K562 (cell line): ENCODE measurements around the gene KCNA2. TPM values are rescaled to one million over a fixed set of nuclear protein-coding genes. Genes with fewer than 3 reads are reported as not detected.

ENCODE experiments used
- BCOR ChIP-seq: fragments of 450-650 bp; IDR thresholded peaks from 2 replicates; pipeline ENCODE4 v1.6.1; 2016
- ESRRB ChIP-seq: fragments of 250-450 bp; sonication (Bioruptor Pico); IDR thresholded peaks from 2 replicates; pipeline ENCODE4 v1.5.0; 2020; ENCODE audit warnings: mild to moderate bottlenecking, moderate library complexity, borderline replicate concordance
- GATAD2A ChIP-seq: fragments of 450-650 bp; IDR thresholded peaks from 2 replicates; pipeline ENCODE4 v1.6.1; 2017
- HIVEP1 ChIP-seq: fragments of 250-450 bp; sonication (Bioruptor Pico); IDR thresholded peaks from 2 replicates; pipeline ENCODE4 v1.4.0; 2020; ENCODE audit warnings: mild to moderate bottlenecking
- HNRNPLL ChIP-seq: fragments of 200-400 bp; formaldehyde crosslinking; IDR thresholded peaks from 2 replicates; pipeline ENCODE4 v1.6.1; 2017; ENCODE audit warnings: low read length, low read depth, mild to moderate bottlenecking; ENCODE audit not compliant: poor library complexity, severe bottlenecking
- ZNF644 ChIP-seq: fragments of 200-800 bp; sonication (Bioruptor generic); IDR thresholded peaks from 2 replicates; pipeline ENCODE4 v1.6.1; 2016; ENCODE audit warnings: low read depth, missing genetic modification characterization, missing compliant biosample characterization
- ZSCAN29 ChIP-seq: fragments of 450-650 bp; IDR thresholded peaks from 2 replicates; pipeline ENCODE4 v1.6.1; 2017
- polyA plus RNA-seq, 8 experiments: library from polyadenylated mRNA; depleted of rRNA in 4 of 8; stranded (reverse) in 5 of 8; unstranded in 3 of 8; fragments of >200 nt; fragmentation: Nextera tagmentation in 2 of 8; fragmentation: Illumina TruSeq in 1 of 8; extraction: Ambion mirVana in 2 of 8; extraction: Trizol in 1 of 8; gene quantifications; 2 replicates each; pipeline versions ENCODE4 v1.2.1 to v1.2.3, GENCODE V29; 2011 to 2014; ENCODE audit warnings: inconsistent platforms in 1 of 8, missing spikeins in 1 of 8
- total RNA-seq, 7 experiments: library from RNA; depleted of rRNA in 6 of 7; stranded (reverse); fragments of >200 nt in 6 of 7; fragmentation: Illumina TruSeq in 2 of 7; extraction: Trizol in 2 of 7; gene quantifications; 2 replicates each; pipeline versions ENCODE4 v1.2.1 to v1.2.3, GENCODE V29; 2011 to 2021; ENCODE audit warnings: low replicate concordance in 1 of 7
- TF ChIP-seq, protein P1 (sequence below), 2 experiments: fragments of 200-800 bp in 1 of 2; sonication (Bioruptor generic) in 1 of 2; sonication (generic) in 1 of 2; formaldehyde crosslinking in 1 of 2; IDR thresholded peaks in 1 of 2; conservative IDR thresholded peaks in 1 of 2; 2 replicates each; pipeline versions ENCODE4 v1.5.0 to v1.6.1; 2016 to 2020; ENCODE audit warnings: missing compliant biosample characterization in 1 of 2, missing genetic modification characterization in 1 of 2, missing genetic modification reagents in 1 of 2
- TF ChIP-seq, protein P2 (sequence below): fragments of 250-450 bp; sonication (Bioruptor Pico); IDR thresholded peaks from 2 replicates; pipeline ENCODE4 v1.8.0; 2021; ENCODE audit warnings: moderate library complexity, mild to moderate bottlenecking, inconsistent platforms
- TF ChIP-seq, protein P3 (sequence below): fragments of 450-650 bp; IDR thresholded peaks from 2 replicates; pipeline ENCODE4 v1.7.1; 2018; ENCODE audit warnings: mild to moderate bottlenecking, low read depth; ENCODE audit not compliant: partially characterized antibody
- TF ChIP-seq, protein P4 (sequence below): sonication (generic); formaldehyde crosslinking; IDR thresholded peaks from 2 replicates; pipeline ENCODE4 v1.8.0; 2023; ENCODE audit warnings: missing genetic modification reagents, mild to moderate bottlenecking, borderline replicate concordance
- TF ChIP-seq, protein P5 (sequence below): fragments of 250-450 bp; sonication (Bioruptor Pico); IDR thresholded peaks from 2 replicates; pipeline ENCODE4 v1.8.0; 2021; ENCODE audit warnings: mild to moderate bottlenecking, moderate library complexity
- TF ChIP-seq, protein P6 (sequence below): fragments of 450-650 bp; IDR thresholded peaks from 2 replicates; pipeline ENCODE4 v1.6.1; 2017; ENCODE audit warnings: antibody characterized with exemption

KCNA2 gene
- total and polyA plus RNA-seq, 9 of the 15 experiments (the other 6 are each of a cell fraction or from before 2014, with no cell fraction given), result not detected

DNA sequence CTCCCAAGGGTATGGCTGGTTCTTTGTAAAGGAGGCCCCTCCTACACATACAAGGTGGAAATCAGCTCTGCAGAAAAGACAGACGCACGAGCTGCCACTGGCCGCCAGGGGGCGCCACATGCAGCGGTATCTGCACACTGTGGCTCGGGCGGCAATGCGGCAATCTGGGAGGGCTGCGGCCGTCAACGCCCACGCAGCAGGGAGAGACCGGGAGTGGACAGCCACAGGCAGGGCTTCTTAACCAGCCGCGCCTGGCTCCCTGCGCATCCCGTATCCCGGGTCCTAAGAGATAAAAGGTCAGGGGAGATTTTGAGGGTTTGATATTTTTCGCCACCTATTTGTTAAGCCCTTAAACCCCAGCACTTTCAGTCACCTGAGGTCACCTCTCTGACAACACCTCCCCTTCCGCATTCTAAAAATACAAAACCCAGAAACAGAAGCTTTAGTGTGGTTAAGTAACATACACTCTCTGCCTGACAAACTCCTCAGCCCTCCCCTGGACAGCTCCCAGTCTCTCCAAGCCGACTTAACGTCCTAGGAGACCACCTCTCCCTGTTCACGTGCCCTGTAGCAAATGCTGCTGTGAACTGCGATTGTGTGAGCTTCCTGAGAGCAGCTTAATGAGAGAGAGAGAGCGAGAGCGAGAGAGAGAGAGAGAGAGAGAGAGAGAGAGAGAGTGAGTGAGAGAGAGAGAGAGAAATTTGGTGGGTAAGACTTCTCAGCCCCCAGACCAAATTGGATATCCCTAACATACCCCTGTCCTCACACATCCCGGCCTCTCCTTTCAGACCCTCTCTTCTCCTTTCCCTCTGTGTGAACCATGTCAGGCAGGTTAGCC is 13.5 kb upstream of the KCNA2 start (continued):
- TF ChIP-seq, protein P1, sequence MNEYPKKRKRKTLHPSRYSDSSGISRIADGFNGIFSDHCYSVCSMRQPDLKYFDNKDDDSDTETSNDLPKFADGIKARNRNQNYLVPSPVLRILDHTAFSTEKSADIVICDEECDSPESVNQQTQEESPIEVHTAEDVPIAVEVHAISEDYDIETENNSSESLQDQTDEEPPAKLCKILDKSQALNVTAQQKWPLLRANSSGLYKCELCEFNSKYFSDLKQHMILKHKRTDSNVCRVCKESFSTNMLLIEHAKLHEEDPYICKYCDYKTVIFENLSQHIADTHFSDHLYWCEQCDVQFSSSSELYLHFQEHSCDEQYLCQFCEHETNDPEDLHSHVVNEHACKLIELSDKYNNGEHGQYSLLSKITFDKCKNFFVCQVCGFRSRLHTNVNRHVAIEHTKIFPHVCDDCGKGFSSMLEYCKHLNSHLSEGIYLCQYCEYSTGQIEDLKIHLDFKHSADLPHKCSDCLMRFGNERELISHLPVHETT (CRISPR knock-in tag; conservative IDR thresholded peaks at IDR 0.05 in 1 of 2, IDR thresholded peaks at IDR 0.05 in 1 of 2), result no peak
- TF ChIP-seq ESRRB (CRISPR knock-in tag) (no peak), ZSCAN29 (no peak), HIVEP1 (CRISPR knock-in tag) (no peak), BCOR (no peak), ZNF644 (tag) (no peak), GATAD2A (no peak), HNRNPLL (no peak)
- TF ChIP-seq, protein P2, sequence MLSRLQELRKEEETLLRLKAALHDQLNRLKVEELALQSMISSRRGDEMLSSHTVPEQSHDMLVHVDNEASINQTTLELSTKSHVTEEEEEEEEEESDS (CRISPR knock-in tag), result no peak
- TF ChIP-seq, protein P3, sequence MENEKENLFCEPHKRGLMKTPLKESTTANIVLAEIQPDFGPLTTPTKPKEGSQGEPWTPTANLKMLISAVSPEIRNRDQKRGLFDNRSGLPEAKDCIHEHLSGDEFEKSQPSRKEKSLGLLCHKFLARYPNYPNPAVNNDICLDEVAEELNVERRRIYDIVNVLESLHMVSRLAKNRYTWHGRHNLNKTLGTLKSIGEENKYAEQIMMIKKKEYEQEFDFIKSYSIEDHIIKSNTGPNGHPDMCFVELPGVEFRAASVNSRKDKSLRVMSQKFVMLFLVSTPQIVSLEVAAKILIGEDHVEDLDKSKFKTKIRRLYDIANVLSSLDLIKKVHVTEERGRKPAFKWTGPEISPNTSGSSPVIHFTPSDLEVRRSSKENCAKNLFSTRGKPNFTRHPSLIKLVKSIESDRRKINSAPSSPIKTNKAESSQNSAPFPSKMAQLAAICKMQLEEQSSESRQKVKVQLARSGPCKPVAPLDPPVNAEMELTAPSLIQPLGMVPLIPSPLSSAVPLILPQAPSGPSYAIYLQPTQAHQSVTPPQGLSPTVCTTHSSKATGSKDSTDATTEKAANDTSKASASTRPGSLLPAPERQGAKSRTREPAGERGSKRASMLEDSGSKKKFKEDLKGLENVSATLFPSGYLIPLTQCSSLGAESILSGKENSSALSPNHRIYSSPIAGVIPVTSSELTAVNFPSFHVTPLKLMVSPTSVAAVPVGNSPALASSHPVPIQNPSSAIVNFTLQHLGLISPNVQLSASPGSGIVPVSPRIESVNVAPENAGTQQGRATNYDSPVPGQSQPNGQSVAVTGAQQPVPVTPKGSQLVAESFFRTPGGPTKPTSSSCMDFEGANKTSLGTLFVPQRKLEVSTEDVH, result no peak
- TF ChIP-seq, protein P4, sequence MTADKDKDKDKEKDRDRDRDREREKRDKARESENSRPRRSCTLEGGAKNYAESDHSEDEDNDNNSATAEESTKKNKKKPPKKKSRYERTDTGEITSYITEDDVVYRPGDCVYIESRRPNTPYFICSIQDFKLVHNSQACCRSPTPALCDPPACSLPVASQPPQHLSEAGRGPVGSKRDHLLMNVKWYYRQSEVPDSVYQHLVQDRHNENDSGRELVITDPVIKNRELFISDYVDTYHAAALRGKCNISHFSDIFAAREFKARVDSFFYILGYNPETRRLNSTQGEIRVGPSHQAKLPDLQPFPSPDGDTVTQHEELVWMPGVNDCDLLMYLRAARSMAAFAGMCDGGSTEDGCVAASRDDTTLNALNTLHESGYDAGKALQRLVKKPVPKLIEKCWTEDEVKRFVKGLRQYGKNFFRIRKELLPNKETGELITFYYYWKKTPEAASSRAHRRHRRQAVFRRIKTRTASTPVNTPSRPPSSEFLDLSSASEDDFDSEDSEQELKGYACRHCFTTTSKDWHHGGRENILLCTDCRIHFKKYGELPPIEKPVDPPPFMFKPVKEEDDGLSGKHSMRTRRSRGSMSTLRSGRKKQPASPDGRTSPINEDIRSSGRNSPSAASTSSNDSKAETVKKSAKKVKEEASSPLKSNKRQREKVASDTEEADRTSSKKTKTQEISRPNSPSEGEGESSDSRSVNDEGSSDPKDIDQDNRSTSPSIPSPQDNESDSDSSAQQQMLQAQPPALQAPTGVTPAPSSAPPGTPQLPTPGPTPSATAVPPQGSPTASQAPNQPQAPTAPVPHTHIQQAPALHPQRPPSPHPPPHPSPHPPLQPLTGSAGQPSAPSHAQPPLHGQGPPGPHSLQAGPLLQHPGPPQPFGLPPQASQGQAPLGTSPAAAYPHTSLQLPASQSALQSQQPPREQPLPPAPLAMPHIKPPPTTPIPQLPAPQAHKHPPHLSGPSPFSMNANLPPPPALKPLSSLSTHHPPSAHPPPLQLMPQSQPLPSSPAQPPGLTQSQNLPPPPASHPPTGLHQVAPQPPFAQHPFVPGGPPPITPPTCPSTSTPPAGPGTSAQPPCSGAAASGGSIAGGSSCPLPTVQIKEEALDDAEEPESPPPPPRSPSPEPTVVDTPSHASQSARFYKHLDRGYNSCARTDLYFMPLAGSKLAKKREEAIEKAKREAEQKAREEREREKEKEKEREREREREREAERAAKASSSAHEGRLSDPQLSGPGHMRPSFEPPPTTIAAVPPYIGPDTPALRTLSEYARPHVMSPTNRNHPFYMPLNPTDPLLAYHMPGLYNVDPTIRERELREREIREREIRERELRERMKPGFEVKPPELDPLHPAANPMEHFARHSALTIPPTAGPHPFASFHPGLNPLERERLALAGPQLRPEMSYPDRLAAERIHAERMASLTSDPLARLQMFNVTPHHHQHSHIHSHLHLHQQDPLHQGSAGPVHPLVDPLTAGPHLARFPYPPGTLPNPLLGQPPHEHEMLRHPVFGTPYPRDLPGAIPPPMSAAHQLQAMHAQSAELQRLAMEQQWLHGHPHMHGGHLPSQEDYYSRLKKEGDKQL (CRISPR knock-in tag), result no peak
- TF ChIP-seq, protein P5, sequence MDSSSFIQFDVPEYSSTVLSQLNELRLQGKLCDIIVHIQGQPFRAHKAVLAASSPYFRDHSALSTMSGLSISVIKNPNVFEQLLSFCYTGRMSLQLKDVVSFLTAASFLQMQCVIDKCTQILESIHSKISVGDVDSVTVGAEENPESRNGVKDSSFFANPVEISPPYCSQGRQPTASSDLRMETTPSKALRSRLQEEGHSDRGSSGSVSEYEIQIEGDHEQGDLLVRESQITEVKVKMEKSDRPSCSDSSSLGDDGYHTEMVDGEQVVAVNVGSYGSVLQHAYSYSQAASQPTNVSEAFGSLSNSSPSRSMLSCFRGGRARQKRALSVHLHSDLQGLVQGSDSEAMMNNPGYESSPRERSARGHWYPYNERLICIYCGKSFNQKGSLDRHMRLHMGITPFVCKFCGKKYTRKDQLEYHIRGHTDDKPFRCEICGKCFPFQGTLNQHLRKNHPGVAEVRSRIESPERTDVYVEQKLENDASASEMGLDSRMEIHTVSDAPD (CRISPR knock-in tag), result no peak
- TF ChIP-seq, protein P6, sequence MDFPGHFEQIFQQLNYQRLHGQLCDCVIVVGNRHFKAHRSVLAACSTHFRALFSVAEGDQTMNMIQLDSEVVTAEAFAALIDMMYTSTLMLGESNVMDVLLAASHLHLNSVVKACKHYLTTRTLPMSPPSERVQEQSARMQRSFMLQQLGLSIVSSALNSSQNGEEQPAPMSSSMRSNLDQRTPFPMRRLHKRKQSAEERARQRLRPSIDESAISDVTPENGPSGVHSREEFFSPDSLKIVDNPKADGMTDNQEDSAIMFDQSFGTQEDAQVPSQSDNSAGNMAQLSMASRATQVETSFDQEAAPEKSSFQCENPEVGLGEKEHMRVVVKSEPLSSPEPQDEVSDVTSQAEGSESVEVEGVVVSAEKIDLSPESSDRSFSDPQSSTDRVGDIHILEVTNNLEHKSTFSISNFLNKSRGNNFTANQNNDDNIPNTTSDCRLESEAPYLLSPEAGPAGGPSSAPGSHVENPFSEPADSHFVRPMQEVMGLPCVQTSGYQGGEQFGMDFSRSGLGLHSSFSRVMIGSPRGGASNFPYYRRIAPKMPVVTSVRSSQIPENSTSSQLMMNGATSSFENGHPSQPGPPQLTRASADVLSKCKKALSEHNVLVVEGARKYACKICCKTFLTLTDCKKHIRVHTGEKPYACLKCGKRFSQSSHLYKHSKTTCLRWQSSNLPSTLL, result no peak
